CD4-positive, alpha-beta T cell treated with Interleukin-15 for 1 hour (primary cell): ENCODE data around the gene TTF2.
A peak's percentile ranks its signal among the peaks of the same experiment; 100 is the strongest.

ENCODE experiments used
- DNase-seq: peaks from one replicate; pipeline ENCODE4 v3.0.0-alpha.2; 2020

TTF2 gene

DNA sequence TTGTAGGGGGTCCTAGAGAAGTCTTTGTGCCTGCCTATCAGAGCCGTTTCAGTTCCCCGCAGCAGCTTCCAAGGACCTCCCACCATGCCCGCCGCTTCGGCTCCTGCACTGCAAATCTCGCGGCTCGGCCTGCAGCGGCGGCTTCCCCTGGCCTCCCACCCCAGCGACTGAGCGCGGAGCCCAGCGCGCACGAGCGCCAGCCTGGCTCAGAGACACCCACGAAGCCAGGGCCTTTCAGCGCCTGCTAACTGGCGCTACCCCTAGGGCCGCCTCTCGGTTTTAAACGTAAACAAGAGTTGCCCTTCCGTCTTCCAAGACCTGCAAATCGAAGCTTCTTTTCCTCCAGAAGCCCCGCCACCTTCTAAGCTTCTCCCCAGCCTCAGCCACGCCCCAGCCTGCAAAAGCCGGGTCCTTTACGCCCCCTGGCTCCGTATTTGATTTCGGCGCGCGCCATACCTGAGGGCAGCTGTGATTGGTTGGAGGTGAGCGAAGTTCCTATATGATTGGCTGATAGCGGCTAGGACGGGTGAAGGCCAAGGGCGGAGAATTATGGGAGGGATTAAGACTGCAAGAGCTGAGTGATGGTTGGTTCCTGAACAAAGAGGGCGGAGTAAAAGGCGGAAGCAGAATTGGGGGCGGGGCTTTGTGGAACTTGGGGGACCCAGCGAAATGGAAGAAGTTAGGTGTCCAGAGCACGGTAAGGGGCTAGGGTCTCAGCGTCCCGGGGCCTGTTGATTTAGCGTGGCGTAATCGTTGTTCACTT is at the start of gene TTF2:
Gene TTF2, plus strand, starts transcription at position 649 of the 763 bp plus-strand sequence. Its CDS starts 21 bp downstream, at position 670.
- peak; percentile 97 for DNase-seq

DNA sequence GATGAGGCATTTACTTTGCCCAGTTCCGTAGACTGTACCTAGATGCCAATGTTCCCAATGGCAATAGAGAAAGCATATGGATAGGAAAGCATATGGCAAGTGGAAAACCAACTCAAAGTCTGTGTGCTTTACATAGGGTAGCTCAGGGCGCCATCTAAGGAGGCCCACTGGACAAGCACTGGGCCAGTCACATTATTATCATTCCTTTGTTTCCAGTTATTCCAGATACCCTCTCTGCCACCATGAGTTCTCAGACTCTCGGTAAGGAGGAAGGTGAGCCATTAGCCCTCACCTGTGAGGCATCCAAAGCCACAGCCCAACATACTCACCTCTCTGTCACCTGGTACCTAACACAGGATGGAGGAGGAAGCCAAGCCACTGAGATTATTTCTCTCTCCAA is 48.8 kb upstream of the TTF2 start:
- no peak for DNase-seq

DNA sequence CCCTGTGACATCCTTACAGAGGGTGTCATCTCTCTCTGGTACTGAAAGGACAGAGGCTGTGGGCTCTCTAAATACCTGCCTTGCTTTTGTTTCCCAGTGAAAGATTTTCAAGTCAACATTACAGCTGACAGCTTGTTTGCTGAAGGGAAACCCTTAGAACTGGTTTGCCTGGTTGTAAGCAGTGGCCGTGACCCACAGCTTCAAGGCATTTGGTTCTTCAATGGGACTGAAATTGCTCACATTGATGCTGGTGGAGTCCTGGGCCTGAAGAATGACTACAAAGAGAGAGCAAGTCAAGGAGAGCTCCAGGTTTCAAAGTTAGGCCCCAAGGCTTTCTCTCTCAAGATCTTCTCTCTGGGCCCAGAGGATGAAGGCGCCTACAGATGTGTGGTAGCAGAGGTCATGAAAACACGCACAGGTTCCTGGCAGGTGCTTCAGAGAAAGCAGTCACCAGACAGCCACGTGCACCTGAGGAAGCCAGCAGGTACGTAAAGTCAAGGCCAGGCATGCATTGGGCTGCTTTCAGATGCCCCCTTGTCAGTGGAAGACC is 46.7 kb upstream of the TTF2 start:
- DNase-seq: no peak

DNA sequence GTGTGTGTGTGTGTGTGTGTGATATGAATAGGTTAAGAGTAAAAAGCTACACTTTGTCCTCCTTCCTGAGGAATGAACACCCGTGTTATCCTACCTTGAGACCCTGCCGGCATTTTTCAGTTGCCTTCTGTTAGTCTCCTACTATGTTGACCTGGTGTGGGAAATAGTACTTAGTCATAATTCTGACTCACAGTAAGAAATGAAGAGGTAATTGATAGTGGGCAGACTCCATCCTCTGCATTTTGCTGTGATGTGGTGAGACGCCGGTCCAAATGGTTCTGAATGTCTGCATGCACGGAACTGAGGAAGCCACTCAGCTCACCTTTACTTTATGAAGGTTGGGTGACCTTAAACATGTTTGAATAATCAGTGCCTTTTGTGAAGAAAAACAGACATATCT is 45.9 kb upstream of the TTF2 start:
- no peak for DNase-seq

DNA sequence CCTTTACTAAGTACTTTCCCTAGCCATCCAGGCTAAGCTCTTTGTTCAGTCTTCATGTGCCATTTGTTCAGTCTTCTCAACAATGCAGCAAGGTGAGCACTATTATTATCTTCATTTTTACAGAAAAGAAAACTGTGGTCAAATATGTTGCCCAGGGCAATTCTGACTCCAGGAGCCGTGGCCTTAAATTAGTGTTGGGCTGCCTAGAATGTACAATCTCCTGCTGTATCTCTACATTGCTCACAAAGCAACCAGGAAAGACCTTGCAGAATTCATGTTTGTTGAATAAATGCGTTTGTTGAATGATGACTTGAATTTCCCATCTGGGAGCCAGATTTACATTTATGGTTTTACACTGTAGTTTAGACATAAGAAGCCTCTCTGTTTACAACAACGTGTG is 44.4 kb upstream of the TTF2 start:
- DNase-seq: no peak

DNA sequence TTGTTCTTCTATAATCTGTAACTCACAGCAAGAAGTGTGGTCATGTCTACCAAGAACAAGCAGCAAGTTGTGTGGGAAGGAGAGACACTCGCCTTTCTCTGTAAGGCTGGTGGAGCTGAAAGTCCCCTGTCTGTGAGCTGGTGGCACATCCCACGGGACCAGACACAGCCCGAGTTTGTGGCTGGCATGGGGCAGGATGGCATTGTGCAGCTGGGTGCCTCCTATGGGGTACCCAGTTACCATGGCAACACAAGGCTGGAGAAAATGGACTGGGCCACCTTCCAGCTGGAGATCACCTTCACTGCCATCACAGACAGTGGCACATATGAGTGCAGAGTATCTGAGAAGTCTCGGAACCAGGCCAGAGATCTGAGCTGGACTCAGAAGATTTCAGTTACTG is 43.1 kb upstream of the TTF2 start:
- no peak for DNase-seq

DNA sequence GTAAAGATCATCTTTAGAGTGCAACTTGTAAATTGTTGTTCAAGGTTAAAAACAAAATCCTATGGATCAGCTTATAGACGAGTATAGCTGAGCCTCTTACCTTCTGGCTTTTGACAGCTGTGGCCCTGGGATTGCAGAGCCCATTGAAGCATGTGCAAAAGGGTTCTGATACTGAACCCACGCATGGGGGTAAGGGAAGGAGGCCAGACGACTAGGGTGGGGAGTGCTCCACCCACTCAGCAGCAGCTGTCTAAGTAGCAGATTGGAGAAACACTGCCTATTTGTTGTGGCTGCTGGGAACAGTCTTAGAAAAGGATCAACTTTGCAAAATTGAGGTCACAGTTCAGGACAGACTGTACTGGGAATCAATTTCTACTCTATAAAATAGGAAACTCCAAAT is 42.5 kb upstream of the TTF2 start:
- DNase-seq: no peak

DNA sequence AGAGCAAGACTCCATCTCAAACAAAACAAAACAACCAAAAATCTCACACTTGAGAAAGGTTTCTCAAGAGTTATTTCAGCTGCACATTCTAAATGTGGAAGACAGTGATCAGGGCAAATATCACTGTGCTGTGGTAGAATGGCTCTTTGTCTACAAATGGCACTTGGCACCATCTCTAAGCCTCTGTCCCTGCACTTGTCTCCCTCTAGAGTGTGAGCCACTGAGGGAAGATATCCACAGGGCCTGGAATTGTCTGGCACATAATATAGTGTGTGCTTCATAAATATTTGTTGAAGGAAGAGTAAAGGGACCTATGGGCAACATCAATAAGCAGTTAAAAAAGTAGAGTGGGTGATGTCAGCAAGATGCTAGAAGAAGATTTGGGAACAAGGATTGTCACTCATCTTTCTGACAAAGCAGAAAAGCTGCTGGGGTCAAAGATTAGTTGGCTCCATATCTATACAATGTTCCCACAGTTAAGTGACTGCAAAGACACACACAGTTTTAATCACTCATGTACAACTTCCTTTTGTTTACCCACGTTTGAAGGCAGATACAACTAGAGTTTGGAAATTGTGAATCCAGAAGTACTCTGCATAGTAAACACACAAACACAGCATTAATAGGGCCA is 39.5 kb upstream of the TTF2 start:
- no peak for DNase-seq

DNA sequence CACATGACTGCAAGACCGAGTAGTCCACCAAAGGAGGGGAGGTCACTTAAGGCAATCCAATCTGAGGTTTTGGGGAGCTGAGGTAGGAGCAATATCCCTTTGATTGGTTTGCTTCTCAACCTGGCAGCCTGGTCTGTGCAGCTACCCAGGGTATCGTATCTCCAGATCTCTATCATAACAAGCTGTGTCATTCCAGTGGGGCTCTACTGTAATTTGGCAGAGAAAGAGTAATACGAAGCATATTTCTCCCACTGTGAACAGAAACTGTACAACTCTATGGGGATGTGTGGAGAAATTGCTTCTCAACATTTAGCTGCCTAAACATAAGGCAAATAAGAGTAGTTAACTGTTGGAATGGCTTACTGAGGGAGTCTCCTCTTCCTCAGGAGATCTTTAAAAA is 38.0 kb upstream of the TTF2 start:
- no peak for DNase-seq

DNA sequence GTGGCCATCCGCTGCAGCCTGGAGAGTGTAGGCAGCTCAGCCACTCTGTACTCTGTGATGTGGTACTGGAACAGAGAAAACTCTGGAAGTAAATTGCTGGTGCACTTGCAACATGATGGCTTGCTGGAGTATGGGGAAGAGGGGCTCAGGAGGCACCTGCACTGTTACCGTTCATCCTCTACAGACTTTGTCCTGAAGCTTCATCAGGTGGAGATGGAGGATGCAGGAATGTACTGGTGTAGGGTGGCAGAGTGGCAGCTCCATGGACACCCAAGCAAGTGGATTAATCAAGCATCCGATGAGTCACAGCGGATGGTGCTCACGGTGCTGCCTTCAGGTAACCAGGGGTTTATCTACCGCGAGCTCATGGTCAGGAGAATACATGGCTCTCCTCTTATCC is 34.6 kb upstream of the TTF2 start:
- no peak for DNase-seq

DNA sequence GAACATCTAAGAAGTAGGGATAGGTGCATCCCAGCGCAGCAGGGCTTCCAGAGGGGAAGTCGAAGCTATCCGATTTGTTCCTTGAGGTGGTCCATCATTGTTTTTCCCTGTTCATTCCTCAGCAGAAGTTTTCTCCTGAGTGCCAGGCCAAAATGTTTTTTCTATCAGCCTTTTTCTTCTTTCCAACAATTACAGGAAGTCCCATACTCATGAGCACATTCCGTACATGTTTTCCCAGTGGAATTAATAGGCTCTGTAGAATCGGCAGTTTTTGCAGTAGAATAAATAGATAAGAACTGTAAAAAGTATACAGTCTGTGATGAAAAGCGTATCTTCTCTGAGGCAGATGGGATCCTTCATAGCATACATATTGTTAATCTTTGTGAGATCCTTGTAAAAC is 33.8 kb upstream of the TTF2 start:
- no peak for DNase-seq

DNA sequence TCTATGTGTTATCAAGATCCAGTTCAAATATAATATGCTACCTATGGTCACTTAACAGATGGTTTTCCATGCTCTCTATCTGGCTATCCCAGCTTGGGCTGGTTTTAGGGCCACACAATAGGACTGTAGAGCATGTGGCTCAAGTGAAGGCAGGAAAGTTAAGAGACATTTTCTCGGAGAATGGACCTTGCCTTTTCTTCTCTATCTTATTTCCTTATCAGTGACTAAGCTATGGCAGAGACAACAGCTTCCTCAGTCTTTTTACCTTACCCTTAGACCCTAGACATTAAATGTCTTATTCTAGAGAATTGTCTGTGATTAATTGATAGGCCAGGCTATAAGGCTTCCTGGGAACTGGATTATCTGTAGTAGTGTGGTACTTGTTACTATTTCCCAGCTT is 30.4 kb upstream of the TTF2 start:
- no peak for DNase-seq

DNA sequence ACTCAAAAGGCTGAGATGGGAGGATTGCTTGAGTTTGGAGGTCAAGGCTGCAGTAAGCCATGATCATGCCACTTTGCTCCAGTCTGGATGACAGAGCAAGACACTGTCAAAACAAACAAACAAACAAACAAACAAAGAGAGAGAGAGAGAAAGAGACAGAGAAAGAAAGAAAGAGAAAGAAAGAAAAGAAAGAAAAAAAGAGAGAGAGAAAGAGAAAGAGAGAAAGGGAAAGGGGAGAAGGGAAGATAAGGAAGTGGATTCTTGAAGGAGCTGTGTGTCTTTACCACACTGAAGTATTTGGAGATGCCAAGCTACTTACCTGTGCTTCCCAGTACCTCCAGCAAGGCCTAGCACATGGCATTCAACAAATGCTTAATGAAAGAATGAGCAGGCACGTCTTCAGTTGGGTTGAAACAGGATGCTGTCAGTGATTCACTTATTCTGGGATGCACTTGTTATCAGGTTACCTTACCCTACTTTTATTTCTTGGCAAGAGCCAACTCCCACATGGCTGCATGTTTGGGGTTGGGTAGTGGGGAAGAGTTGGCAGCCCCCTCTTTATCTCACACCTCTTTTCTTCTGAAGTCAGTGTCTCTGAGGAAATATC is 29.8 kb upstream of the TTF2 start:
- no peak for DNase-seq

DNA sequence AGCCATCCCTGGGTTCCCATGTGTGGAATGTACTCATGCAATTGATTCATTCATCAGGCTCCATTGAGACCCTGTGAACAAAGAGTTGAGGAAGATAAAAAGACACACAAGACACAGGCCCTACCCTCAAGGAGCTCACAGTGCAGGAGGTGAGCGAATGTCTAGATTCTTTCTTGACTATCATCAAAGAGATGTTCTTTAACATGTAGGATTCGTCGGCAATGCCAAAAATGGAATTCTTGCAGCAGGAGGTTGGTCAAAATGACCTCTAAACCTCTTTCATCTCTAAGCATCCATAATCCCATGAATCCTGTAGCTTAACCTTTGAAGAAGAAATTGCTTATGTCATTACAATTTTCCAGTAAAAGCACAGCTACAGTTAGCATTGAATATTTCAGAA is 27.9 kb upstream of the TTF2 start:
- DNase-seq: no peak

DNA sequence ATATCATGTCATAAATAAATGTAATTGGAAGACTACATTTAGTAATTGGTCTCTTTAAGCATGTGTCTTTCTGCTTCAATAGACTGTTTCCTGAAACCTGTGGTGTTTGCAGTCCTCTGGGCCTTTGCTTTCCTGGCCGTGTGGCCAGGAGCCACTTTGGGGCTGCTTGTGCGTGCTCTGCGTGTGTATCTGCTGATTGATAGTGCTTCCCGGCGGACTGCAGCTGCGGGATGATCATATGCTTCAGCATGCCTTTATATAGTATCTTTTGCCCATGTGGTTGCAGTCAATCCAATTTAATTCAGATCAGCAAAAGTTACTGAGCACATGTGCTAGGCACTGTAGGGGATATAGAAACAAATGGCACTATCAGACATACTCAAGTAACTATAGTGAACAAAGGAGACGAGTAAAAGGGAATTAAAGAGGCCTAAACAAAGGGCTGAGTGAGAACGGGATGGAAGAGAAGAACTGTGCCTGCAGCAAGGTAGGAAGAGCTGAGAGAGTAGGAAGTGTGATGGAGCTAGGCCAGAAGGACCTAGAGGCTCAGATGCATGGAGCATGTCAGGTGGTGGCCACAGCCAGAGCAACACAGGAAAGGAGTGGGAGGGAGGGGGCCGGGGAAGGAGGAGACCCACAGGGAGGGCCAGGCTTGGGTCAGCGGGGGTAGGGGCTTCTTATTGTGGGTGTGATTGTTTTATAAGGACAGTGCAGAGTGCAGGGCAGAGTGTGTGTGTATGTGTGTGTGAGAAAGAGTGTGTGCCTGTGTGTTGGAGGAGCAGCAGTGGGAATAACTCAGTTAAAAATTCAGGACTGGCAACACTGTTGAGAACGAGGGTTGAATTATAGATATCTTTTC is 27.2 kb upstream of the TTF2 start:
- no peak for DNase-seq

DNA sequence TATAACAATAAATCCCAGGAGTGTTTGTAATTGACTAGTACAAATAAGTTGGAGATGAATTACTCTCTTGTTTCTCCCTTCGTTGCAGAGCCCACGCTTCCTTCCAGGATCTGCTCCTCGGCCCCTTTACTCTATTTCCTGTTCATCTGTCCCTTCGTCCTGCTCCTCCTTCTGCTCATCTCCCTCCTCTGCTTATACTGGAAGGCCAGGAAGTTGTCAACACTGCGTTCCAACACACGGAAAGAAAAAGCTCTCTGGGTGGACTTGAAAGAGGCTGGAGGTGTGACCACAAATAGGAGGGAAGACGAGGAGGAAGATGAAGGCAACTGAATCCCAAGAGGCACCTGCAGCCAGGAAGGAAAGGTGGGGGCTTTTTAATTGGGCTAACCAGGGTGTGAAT is 26.4 kb upstream of the TTF2 start:
- no peak for DNase-seq

DNA sequence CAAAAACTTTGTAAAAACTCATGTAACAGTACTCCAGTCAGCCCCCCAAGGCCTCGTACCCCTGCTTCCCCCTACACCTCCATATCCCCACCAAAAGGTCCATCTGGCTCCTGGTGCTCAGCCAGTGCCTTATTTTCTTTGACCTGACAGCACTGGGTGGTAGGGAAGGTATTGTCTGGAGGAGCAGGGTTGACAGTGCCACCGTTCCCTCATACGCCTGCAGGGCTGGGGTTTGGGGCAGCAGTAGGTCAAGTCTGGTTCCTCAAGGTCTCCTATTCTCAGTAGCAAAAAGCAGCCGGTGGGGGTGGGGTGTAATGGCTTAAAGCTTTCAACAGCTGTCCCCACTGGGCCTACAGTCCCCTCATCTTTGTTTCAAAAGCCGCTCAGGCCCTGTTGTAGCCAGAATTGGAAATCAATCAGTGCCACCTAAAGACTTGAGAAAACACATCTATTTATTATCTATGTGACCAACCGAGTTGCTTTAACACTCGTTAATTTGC is 25.3 kb upstream of the TTF2 start:
- no peak for DNase-seq

DNA sequence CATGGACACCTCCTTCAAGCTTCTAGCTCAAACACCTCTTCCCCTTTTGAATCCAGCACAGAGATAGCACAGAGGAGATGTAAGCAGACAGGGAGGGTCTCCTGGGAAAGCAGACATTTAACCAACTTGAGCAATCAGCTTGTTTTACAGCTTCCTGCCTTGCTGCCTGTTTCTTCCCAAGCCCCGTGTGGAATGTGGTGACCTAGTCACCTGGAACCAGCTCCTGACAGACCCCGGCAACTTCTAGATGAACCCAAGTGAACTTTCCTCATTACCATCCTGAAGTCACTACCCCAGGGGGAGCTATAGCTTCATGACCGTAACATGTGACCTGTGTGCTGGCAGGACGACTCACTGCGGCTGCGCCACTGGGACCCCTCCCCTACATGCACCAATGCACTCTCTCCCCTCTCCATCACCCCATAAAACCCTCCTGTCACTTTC is 24.1 kb upstream of the TTF2 start:
- no peak for DNase-seq

DNA sequence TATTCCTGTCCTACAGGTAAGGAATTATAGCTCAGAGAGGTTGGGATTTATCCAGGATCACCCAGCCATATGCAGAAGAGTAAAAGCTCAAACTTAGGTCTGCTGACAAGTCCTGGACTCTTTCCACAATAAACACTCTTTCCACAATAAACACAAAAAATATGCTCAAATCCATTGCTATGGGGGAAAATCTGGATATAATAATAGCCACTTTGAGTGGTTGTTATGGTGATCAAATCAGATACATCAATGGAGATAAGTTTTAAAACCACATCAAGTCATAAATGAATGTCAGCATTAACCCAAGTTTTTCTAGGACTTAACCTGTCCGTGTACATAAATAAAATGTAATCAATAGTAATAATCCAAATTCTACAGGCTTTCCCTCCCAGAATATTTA is 22.3 kb upstream of the TTF2 start:
- DNase-seq: no peak

DNA sequence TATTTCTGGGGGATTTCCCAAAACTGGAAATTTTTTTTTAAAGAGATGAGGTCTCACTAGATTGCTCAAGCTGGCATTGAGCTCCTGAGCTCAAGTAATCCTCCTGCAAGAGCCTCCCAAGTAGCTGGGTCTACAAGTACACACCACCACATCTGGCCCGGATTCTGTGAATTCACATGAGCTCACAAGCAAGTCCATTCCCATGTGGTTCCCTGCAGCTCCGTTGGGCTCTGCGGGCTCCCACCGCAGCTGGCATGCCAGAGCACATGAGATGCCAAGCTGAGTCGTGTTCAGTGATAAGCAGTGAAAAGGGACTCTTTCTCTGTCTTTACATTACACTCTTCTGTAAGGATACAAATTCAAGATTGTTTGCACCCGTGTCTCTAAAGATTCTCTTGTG is 21.9 kb upstream of the TTF2 start:
- DNase-seq: no peak

DNA sequence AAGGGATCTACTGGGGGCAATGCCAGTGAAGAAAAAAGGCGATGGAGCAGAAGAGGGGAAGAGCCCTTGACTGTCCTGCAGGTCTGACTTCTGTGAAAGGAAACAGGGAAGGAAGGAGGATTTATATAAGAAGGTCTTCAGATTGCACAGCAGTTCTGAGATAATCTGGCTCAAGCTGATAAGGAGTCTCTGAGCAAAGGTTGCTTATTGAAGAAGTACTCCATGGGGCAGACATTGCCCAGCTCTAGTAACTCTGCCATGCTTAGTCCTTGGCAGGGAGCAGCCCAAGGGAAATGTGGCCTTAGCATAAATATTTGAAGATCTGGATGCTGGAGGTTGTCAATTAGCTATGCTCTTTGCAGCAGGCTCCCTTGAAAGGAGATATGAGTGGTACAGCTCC is 15.9 kb upstream of the TTF2 start:
- DNase-seq: no peak

DNA sequence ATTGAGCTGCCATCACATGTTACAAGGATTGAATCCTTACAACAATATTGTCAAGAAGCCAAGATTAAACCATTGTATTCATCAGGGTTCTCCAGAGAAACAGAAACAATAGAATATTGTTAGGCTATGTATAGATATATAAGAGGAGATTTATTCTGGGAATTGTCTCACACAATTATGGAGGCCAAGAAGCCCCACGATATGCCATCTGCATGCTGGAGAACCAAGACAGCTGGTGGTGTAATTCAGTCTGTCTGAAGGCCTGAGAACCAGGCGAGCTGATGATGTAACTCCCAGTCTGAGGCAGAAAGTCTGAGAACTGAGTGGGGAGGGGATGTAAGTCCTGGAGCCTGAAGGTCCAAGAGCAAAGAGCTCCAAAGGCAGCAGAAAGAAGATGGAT is 14.5 kb upstream of the TTF2 start:
- no peak for DNase-seq

DNA sequence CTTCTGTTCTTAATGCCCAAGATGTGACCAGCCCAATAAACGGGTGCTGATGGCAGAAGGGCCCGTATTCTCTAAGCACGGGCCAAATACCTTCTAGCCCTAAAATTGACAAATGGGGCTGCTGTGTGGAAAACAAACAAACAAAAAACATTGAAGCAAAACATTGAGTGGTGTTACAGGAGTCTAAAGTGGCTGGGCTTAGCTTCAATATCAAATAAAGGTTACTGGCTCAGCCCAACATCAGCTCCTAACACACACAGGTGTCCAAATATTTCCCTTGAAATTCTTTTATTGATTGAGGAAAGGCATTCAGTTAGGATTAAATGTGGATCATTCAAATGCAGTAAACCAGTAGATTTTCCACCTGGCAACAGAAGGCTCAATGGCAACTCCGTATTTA is 13.3 kb upstream of the TTF2 start:
- no peak for DNase-seq
